AG09319 (cell line): Measurements from ENCODE around the gene DUXB.

ENCODE experiments used
- DNase-seq: peaks from one replicate; pipeline ENCODE4 v3.0.0-alpha.2; 2010; ENCODE audit warnings: low read depth; ENCODE audit errors: extremely low read depth
- CTCF ChIP-seq: IDR thresholded peaks from 2 replicates; pipeline ENCODE4 v1.5.1; 2011; ENCODE audit warnings: low read depth, mild to moderate bottlenecking, inconsistent platforms, low read length, moderate library complexity

The DUXB gene

GRCh38 chr16:75703306-75703705, 2.0 kb upstream of the DUXB start:
- no peak for DNase-seq

GRCh38 chr16:75702242-75702641, 981 bp upstream of the DUXB start:
- no peak for DNase-seq

More at GRCh38 chr16:75703306-75703705, 2.0 kb upstream of the DUXB start:
- TF ChIP-seq CTCF = no peak

GRCh38 chr16:75697571-75697970, 3.7 kb downstream of the DUXB start:
- TF ChIP-seq CTCF = no peak
- DNase-seq = no peak

More at GRCh38 chr16:75702242-75702641, 981 bp upstream of the DUXB start:
- TF ChIP-seq CTCF = no peak

- no peak for DNase-seq
- no peak for TF ChIP-seq CTCF
These were observed 5.6 kb downstream of the DUXB start for GRCh38 chr16:75695708-75696107.

GRCh38 chr16:75687361-75687760, 13.9 kb downstream of the DUXB start:
- DNase-seq = no peak
- TF ChIP-seq CTCF = no peak

GRCh38 chr16:75682308-75682707, 19.0 kb downstream of the DUXB start:
- no peak for DNase-seq
- no peak for TF ChIP-seq CTCF

GRCh38 chr16:75679366-75679765, 21.9 kb downstream of the DUXB start:
- DNase-seq = no peak

More at GRCh38 chr16:75679366-75679765, 21.9 kb downstream of the DUXB start:
- no peak for TF ChIP-seq CTCF
